ENCODE measurements around the gene ST14.

DNA sequence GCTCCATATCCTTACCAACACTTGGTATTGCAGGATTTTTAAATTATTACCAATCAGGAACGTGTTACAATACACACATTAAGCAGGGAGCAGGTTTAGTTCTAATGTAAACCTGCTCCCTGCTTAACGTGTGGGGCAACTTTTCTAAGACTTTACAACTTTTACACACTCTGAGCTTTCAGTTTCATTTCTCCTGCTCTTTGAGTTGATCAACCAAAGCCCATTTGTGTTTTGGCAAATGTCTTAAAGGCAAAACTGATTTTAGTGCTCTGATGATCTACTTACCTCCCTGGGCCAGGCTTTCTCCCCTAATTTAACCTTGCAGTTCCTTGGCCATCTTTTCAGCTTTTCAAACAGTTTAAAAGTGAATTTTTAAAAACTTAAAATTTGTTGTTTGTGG, 84.2 kb downstream of the ST14 start:
- TF ChIP-seq, protein P1, sequence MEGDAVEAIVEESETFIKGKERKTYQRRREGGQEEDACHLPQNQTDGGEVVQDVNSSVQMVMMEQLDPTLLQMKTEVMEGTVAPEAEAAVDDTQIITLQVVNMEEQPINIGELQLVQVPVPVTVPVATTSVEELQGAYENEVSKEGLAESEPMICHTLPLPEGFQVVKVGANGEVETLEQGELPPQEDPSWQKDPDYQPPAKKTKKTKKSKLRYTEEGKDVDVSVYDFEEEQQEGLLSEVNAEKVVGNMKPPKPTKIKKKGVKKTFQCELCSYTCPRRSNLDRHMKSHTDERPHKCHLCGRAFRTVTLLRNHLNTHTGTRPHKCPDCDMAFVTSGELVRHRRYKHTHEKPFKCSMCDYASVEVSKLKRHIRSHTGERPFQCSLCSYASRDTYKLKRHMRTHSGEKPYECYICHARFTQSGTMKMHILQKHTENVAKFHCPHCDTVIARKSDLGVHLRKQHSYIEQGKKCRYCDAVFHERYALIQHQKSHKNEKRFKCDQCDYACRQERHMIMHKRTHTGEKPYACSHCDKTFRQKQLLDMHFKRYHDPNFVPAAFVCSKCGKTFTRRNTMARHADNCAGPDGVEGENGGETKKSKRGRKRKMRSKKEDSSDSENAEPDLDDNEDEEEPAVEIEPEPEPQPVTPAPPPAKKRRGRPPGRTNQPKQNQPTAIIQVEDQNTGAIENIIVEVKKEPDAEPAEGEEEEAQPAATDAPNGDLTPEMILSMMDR (IDR thresholded peaks at IDR 0.05 in 8 of 11, conservative IDR thresholded peaks at IDR 0.05 in 3 of 11), result no peak
- TF ChIP-seq POLR2AphosphoS5 (IDR thresholded peaks at IDR 0.05) (no peak), POLR2A (IDR thresholded peaks at IDR 0.05) (no peak)
